Measurements from ENCODE around the gene C13orf46.

Gene C13orf46

GRCh38 chr13:114010401-114011101, 36.7 kb upstream of the C13orf46 start:
- in situ Hi-C loops (cut with MboI; ENCODE audit: low sequenced_read_pairs, unreplicated experiment): no loop called here
- no peak for DNase-seq (ENCODE audit: low spot score)
- TF ChIP-seq CTCF (IDR thresholded peaks at IDR 0.05; ENCODE audit: borderline replicate concordance, control extremely low read depth, extremely low read depth, insufficient read depth, missing control alignments): no peak

GRCh38 chr13:114009590-114010400, 35.9 kb upstream of the C13orf46 start:
- no peak for DNase-seq (ENCODE audit: low spot score)
- in situ Hi-C loops (cut with MboI; ENCODE audit: low sequenced_read_pairs, unreplicated experiment): no loop called here
- no peak for TF ChIP-seq CTCF (IDR thresholded peaks at IDR 0.05; ENCODE audit: borderline replicate concordance, control extremely low read depth, extremely low read depth, insufficient read depth, missing control alignments)

GRCh38 chr13:114008964-114009589, 35.2 kb upstream of the C13orf46 start:
- DNase-seq (ENCODE audit: low spot score): no peak
- no peak for TF ChIP-seq CTCF (IDR thresholded peaks at IDR 0.05; ENCODE audit: borderline replicate concordance, control extremely low read depth, extremely low read depth, insufficient read depth, missing control alignments)
- in situ Hi-C loops (cut with MboI; ENCODE audit: low sequenced_read_pairs, unreplicated experiment): no loop called here

- TF ChIP-seq CTCF (IDR thresholded peaks at IDR 0.05; ENCODE audit: borderline replicate concordance, control extremely low read depth, extremely low read depth, insufficient read depth, missing control alignments): no peak
- in situ Hi-C loops (cut with MboI; ENCODE audit: low sequenced_read_pairs, unreplicated experiment): no loop called here
- DNase-seq (ENCODE audit: low spot score): no peak
Observed at GRCh38 chr13:114007566-114007965, 33.7 kb upstream of the C13orf46 start.

- no peak for TF ChIP-seq CTCF (IDR thresholded peaks at IDR 0.05; ENCODE audit: borderline replicate concordance, control extremely low read depth, extremely low read depth, insufficient read depth, missing control alignments)
- in situ Hi-C loops (cut with MboI; ENCODE audit: low sequenced_read_pairs, unreplicated experiment): no loop called here
- no peak for DNase-seq (ENCODE audit: low spot score)
Observed at GRCh38 chr13:114005206-114005724, 31.4 kb upstream of the C13orf46 start.

GRCh38 chr13:114004420-114005205, 30.7 kb upstream of the C13orf46 start:
- no peak for DNase-seq (ENCODE audit: low spot score)
- TF ChIP-seq CTCF (IDR thresholded peaks at IDR 0.05; ENCODE audit: borderline replicate concordance, control extremely low read depth, extremely low read depth, insufficient read depth, missing control alignments): no peak
- in situ Hi-C loops (cut with MboI; ENCODE audit: low sequenced_read_pairs, unreplicated experiment): no loop called here

Measured in GM13976 (cell line).